K562 (cell line): ENCODE measurements around the gene NQO2. TPM values are rescaled to one million over a fixed set of nuclear protein-coding genes. Genes with fewer than 3 reads are reported as not detected.

Source experiments
- ARHGAP35 ChIP-seq: fragments of 450-650 bp; IDR thresholded peaks from 2 replicates; pipeline ENCODE4 v1.6.1; 2018; ENCODE audit not compliant: partially characterized antibody
- BCLAF1 ChIP-seq, 2 experiments: fragments of 450-650 bp in 1 of 2; IDR thresholded peaks; 2 replicates each; pipeline ENCODE4 v1.6.1; 2011 to 2017; ENCODE audit warnings: low read depth in 2 of 2, antibody characterized with exemption in 1 of 2, borderline replicate concordance in 1 of 2, low read length in 1 of 2, mild to moderate bottlenecking in 1 of 2, mixed read lengths in 1 of 2; ENCODE audit not compliant: control insufficient read depth in 1 of 2
- CHD1 ChIP-seq: fragments of 200-600 bp; sonication (generic); IDR thresholded peaks from one replicate; pipeline ENCODE4 v1.6.1; 2012; ENCODE audit warnings: mild to moderate bottlenecking, moderate library complexity, low read length, inconsistent platforms
- HES1 ChIP-seq: fragments of 450-650 bp; IDR thresholded peaks from 2 replicates; pipeline ENCODE4 v1.6.1; 2016; ENCODE audit warnings: low read depth, mild to moderate bottlenecking, moderate library complexity
- HEY1 ChIP-seq: fragments of 250-450 bp; sonication (Bioruptor Pico); IDR thresholded peaks from 2 replicates; pipeline ENCODE4 v1.5.0; 2020; ENCODE audit warnings: mild to moderate bottlenecking, moderate library complexity, borderline replicate concordance
- HINFP ChIP-seq: fragments of 450-650 bp; conservative IDR thresholded peaks from 2 replicates; pipeline ENCODE4 v1.6.1; 2016; ENCODE audit warnings: missing genetic modification characterization, low read depth, mild to moderate bottlenecking, control low read depth, missing compliant biosample characterization
- KLF10 ChIP-seq: fragments of 250-450 bp; sonication (Bioruptor Pico); IDR thresholded peaks from 2 replicates; pipeline ENCODE4 v1.6.1; 2021; ENCODE audit warnings: matching md5 sums
- NBN ChIP-seq: fragments of 450-650 bp; IDR thresholded peaks from 2 replicates; pipeline ENCODE4 v1.6.1; 2016; ENCODE audit warnings: low read depth, mild to moderate bottlenecking
- NCOA1 ChIP-seq: fragments of 450-650 bp; IDR thresholded peaks from 2 replicates; pipeline ENCODE4 v1.6.1; 2016; ENCODE audit warnings: low read depth
- NR4A1 ChIP-seq, 2 experiments: fragments of 250-450 bp in 1 of 2; fragments of 450-650 bp in 1 of 2; sonication (Bioruptor Pico) in 1 of 2; IDR thresholded peaks; 2 replicates each; pipeline versions ENCODE4 v1.4.0 to v1.6.1; 2016 to 2020; ENCODE audit warnings: mild to moderate bottlenecking in 2 of 2, missing compliant biosample characterization in 1 of 2, missing genetic modification characterization in 1 of 2, moderate library complexity in 1 of 2
- POLR2H ChIP-seq: IDR thresholded peaks from 2 replicates; pipeline ENCODE4 v1.6.1; 2016; ENCODE audit warnings: missing genetic modification characterization, low read depth, mild to moderate bottlenecking, control low read depth, missing compliant biosample characterization, moderate library complexity
- RCOR1 ChIP-seq, 2 experiments: IDR thresholded peaks; 2 replicates each; pipeline ENCODE4 v1.6.1; 2012; ENCODE audit warnings: low read depth in 2 of 2, low read length in 2 of 2, borderline replicate concordance in 1 of 2, improper control_type of control experiment in 1 of 2
- SAFB2 ChIP-seq: fragments of 200-400 bp; formaldehyde crosslinking; IDR thresholded peaks from 2 replicates; pipeline ENCODE4 v1.6.1; 2018; ENCODE audit warnings: borderline replicate concordance, low read length, low read depth, moderate library complexity; ENCODE audit not compliant: severe bottlenecking
- SMAD1 ChIP-seq: fragments of 150-350 bp; IDR thresholded peaks from 2 replicates; pipeline ENCODE4 v1.6.1; 2014; ENCODE audit warnings: low read length, low read depth; ENCODE audit not compliant: partially characterized antibody
- SMC3 ChIP-seq: conservative IDR thresholded peaks from 2 replicates; pipeline ENCODE4 v1.6.1; 2011; ENCODE audit warnings: low read depth, low read length, improper control_type of control experiment; ENCODE audit not compliant: insufficient read depth
- XRCC5 ChIP-seq: fragments of 200-400 bp; formaldehyde crosslinking; IDR thresholded peaks from 2 replicates; pipeline ENCODE4 v1.6.1; 2017; ENCODE audit warnings: low read depth, mild to moderate bottlenecking, low read length
- ZBTB12 ChIP-seq: fragments of 250-450 bp; sonication (Bioruptor Pico); IDR thresholded peaks from 2 replicates; pipeline ENCODE4 v1.4.0; 2020
- ZKSCAN1 ChIP-seq: fragments of 150-350 bp; IDR thresholded peaks from 2 replicates; pipeline ENCODE4 v1.6.1; 2016; ENCODE audit warnings: low read depth, low read length
- ZNF232 ChIP-seq: sonication (generic); formaldehyde crosslinking; IDR thresholded peaks from 2 replicates; pipeline ENCODE4 v1.8.0; 2022; ENCODE audit warnings: mild to moderate bottlenecking, missing genetic modification reagents
- ZNF766 ChIP-seq: fragments of 200-800 bp; sonication (Bioruptor generic); conservative IDR thresholded peaks from 2 replicates; pipeline ENCODE4 v1.6.1; 2016; ENCODE audit warnings: missing genetic modification characterization, missing compliant biosample characterization
- polyA plus RNA-seq, 8 experiments: library from polyadenylated mRNA; depleted of rRNA in 4 of 8; stranded (reverse) in 5 of 8; unstranded in 3 of 8; fragments of >200 nt; fragmentation: Nextera tagmentation in 2 of 8; fragmentation: Illumina TruSeq in 1 of 8; extraction: Ambion mirVana in 2 of 8; extraction: Trizol in 1 of 8; gene quantifications; 2 replicates each; pipeline versions ENCODE4 v1.2.1 to v1.2.3, GENCODE V29; 2011 to 2014; ENCODE audit warnings: inconsistent platforms in 1 of 8, missing spikeins in 1 of 8
- total RNA-seq, 7 experiments: library from RNA; depleted of rRNA in 6 of 7; stranded (reverse); fragments of >200 nt in 6 of 7; fragmentation: Illumina TruSeq in 2 of 7; extraction: Trizol in 2 of 7; gene quantifications; 2 replicates each; pipeline versions ENCODE4 v1.2.1 to v1.2.3, GENCODE V29; 2011 to 2021; ENCODE audit warnings: low replicate concordance in 1 of 7

Gene NQO2
- total and polyA plus RNA-seq, 9 of the 15 experiments (the other 6 are each of a cell fraction or from before 2014, with no cell fraction given): 54.6 to 214 (median 116) TPM

GRCh38 chr6:2989332-2990247, 10.1 kb upstream of the NQO2 start (continued):
- TF ChIP-seq HINFP (tag): no peak
- no peak for TF ChIP-seq HES1
- TF ChIP-seq NBN: peak; percentile 96
- peak in 1 of 2 experiments; percentile 65; a peak in 1 of 4 replicates for TF ChIP-seq RCOR1 (IDR thresholded peaks at IDR 0.05; ENCODE audit: borderline replicate concordance in 1 of 2, low read depth in 2 of 2, low read length in 2 of 2)
- 0 out of 2 replicates have a peak, but pooled peaks have one; percentile 27 for TF ChIP-seq ZNF766 (CRISPR knock-in tag)
- TF ChIP-seq HEY1 (CRISPR knock-in tag): peak; percentile 56; the same call in 1 of the 2 replicates
- TF ChIP-seq SAFB2: no peak
- no peak for TF ChIP-seq ZBTB12 (CRISPR knock-in tag)
- TF ChIP-seq SMC3: no peak
- peak; percentile 86 for TF ChIP-seq POLR2H (tag)
- peak; percentile 25; the same call in 1 of the 2 replicates for TF ChIP-seq XRCC5
- no peak for TF ChIP-seq KLF10
- TF ChIP-seq CHD1: peak; percentile 96
- peak; percentile 68 to 97; a peak in 2 of 4 replicates for TF ChIP-seq BCLAF1 (IDR thresholded peaks at IDR 0.05; ENCODE audit: borderline replicate concordance in 1 of 2, control insufficient read depth in 1 of 2, low read depth in 2 of 2, low read length in 1 of 2)
- TF ChIP-seq ZNF232: no peak
- TF ChIP-seq ZKSCAN1: no peak; the same call in 1 of the 2 replicates
- TF ChIP-seq NR4A1 (CRISPR knock-in tag; IDR thresholded peaks at IDR 0.05): no peak
- no peak for TF ChIP-seq NR4A1 (tag; IDR thresholded peaks at IDR 0.05)
- no peak for TF ChIP-seq ARHGAP35
- TF ChIP-seq NCOA1: peak; percentile 40; the same call in 1 of the 2 replicates
- peak; percentile 82 for TF ChIP-seq SMAD1
